ENCODE results near the gene DELE1. TPM values are rescaled to one million over a fixed set of nuclear protein-coding genes. Genes with fewer than 3 reads are reported as not detected.

The DELE1 gene
- total and polyA plus RNA-seq, 2 donors (not counting 1 experiment from before 2014, with no cell fraction given): 124 to 127 TPM

DNA sequence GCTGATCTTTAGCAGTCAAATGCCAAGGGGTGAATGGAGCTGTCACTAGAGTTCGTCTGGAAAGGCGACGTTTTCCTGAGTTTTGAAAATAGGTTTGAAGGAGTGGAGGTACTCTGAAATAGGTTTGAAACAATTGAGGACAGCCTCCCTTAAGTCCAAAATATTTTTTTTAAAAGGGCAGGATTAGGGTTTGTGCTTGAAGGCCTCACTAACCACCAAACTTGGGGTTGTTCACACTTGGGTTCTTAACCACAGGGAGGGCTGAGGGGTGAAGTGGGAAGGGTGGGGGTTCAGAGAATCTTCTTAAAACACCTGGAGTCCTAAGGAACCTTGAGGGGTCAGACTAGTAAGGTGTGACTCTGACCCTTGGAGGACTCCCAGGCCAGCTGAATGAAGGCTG, 37.8 kb downstream of the DELE1 start:
- Histone ChIP-seq H3K4me1 (ENCODE audit: control insufficient read depth in 2 of 2, insufficient read depth in 2 of 2, low read length in 2 of 2) (peaks cover 10 to 25% of the 10 kb centered on the region in 2 donors), H3K4me2 (replicated peaks; ENCODE audit: low read depth, low read length, poor library complexity, severe bottlenecking) (peak overlapping the region; percentile 65), H3K9me3 (ENCODE audit: control extremely low read depth in 1 of 3, control insufficient read depth in 2 of 3, insufficient read depth in 1 of 3, low read length in 2 of 3) (no peaks in the 10 kb centered on the region), H3K4me3 (ENCODE audit: control extremely low read depth in 1 of 5, extremely low read depth in 1 of 5, insufficient read depth in 1 of 5, low read depth in 2 of 5, low read length in 4 of 5) (peak overlapping the region in 1 of 5 experiments; percentile 2), H2AFZ (ENCODE audit: insufficient read depth, low read depth, low read length, poor library complexity, severe bottlenecking) (peak overlapping the region; percentile 23), H3K79me2 (ENCODE audit: control insufficient read depth, insufficient read depth, low read length) (no peaks in the 10 kb centered on the region), H3K27ac (ENCODE audit: low read length in 2 of 2) (no peak overlapping the region), H3K36me3 (replicated peaks in 1 of 2; ENCODE audit: control extremely low read depth in 1 of 2, control insufficient read depth in 1 of 2, extremely low read depth in 1 of 2, insufficient read depth in 2 of 2, low read length in 1 of 2) (no peaks in the 10 kb centered on the region), H3K9ac (ENCODE audit: low read length) (no peak overlapping the region), H4K20me1 (ENCODE audit: control insufficient read depth, insufficient read depth, low read length, poor library complexity, severe bottlenecking) (no peaks in the 10 kb centered on the region), H3K27me3 (replicated peaks in 1 of 4; ENCODE audit: control extremely low read depth in 1 of 4, control insufficient read depth in 3 of 4, insufficient read depth in 4 of 4, low read length in 3 of 4) (no peaks in the 10 kb centered on the region)
- Mint-ChIP-seq H3K9me3 (ENCODE audit: insufficient read depth) (no peaks in the 10 kb centered on the region), H3K4me1 (peaks cover 17% of the 10 kb centered on the region), H3K27ac (no peak overlapping the region), H3K4me3 (no peak overlapping the region), H3K27me3 (no peaks in the 10 kb centered on the region)
- ChIA-PET CTCF (interaction anchor here (0.6 to 9.9 kb wide), 47 partner anchors 8 to 1221 kb away, joined by 3 to 198 read pairs (median 5); partner anchors contain the start of genes ARAP3, DELE1, DIAPH1 and FCHSD1), POLR2A (interaction anchor here (1.2 to 1.8 kb wide), 3 partner anchors 8 to 269 kb away, joined by 5 to 11 read pairs (median 7); partner anchors contain the start of genes DELE1 and RNF14)
- TF ChIP-seq CTCF (IDR thresholded peaks at IDR 0.05) (no peak), EZH2 (IDR thresholded peaks at IDR 0.05; ENCODE audit: borderline replicate concordance, insufficient read depth, low read depth, low read length, poor library complexity, severe bottlenecking) (no peak)
- 100% methylated on average over 3 of the region's 3 CpGs for WGBS (ENCODE audit: insufficient coverage)
- DNase-seq: no peak
- no peak for ATAC-seq (ENCODE audit: low read depth)
- intact Hi-C loops (cut with micrococcal nuclease): loop anchor here (2.0 kb wide), 3 partner anchors 83 to 641 kb away; partner anchors contain the start of genes HDAC3, PCDH1, RELL2 and TAF7

DNA sequence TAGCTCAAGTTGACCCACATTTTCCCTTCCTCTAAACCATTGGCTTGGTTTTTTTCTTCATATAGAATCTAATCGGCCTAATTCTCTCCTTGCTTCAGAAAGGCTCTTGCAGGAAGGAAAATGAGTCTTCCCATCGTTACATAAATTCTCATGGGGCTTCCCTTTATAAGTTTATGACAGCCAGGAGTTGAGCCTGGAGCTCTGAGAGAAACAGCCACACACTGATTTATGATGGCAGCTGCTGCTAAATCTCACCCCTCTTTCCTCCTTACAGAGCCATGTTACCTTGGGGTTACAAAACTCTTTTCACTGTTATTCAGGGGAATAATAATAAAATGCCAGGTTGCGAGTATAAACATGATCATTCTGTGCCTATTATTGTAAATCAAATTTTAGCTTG, 40.0 kb downstream of the DELE1 start:
- Histone ChIP-seq H3K27me3 (replicated peaks in 1 of 4; ENCODE audit: control extremely low read depth in 1 of 4, control insufficient read depth in 3 of 4, insufficient read depth in 4 of 4, low read length in 3 of 4) (no peaks in the 10 kb centered on the region), H3K27ac (ENCODE audit: low read length in 2 of 2) (no peak overlapping the region), H3K79me2 (ENCODE audit: control insufficient read depth, insufficient read depth, low read length) (no peaks in the 10 kb centered on the region), H2AFZ (ENCODE audit: insufficient read depth, low read depth, low read length, poor library complexity, severe bottlenecking) (no peak overlapping the region), H3K9me3 (ENCODE audit: control extremely low read depth in 1 of 3, control insufficient read depth in 2 of 3, insufficient read depth in 1 of 3, low read length in 2 of 3) (no peaks in the 10 kb centered on the region), H4K20me1 (ENCODE audit: control insufficient read depth, insufficient read depth, low read length, poor library complexity, severe bottlenecking) (no peaks in the 10 kb centered on the region), H3K36me3 (replicated peaks in 1 of 2; ENCODE audit: control extremely low read depth in 1 of 2, control insufficient read depth in 1 of 2, extremely low read depth in 1 of 2, insufficient read depth in 2 of 2, low read length in 1 of 2) (no peaks in the 10 kb centered on the region), H3K9ac (ENCODE audit: low read length) (no peak overlapping the region), H3K4me3 (ENCODE audit: control extremely low read depth in 1 of 5, extremely low read depth in 1 of 5, insufficient read depth in 1 of 5, low read depth in 2 of 5, low read length in 4 of 5) (no peak overlapping the region), H3K4me1 (ENCODE audit: control insufficient read depth in 2 of 2, insufficient read depth in 2 of 2, low read length in 2 of 2) (peaks cover 16 to 35% of the 10 kb centered on the region in 2 donors), H3K4me2 (replicated peaks; ENCODE audit: low read depth, low read length, poor library complexity, severe bottlenecking) (no peak overlapping the region)
- ATAC-seq (ENCODE audit: low read depth) (no peak), DNase-seq (no peak)
- WGBS (ENCODE audit: insufficient coverage): 12% methylated on average over 2 of the region's 3 CpGs
- intact Hi-C loops (cut with micrococcal nuclease): no loop called here
- TF ChIP-seq CTCF (IDR thresholded peaks at IDR 0.05): no peak
- TF ChIP-seq EZH2 (IDR thresholded peaks at IDR 0.05; ENCODE audit: borderline replicate concordance, insufficient read depth, low read depth, low read length, poor library complexity, severe bottlenecking): no peak
- Mint-ChIP-seq H3K9me3 (ENCODE audit: insufficient read depth) (no peaks in the 10 kb centered on the region), H3K27me3 (no peaks in the 10 kb centered on the region), H3K4me3 (no peak overlapping the region), H3K4me1 (peaks cover 31% of the 10 kb centered on the region), H3K27ac (no peak overlapping the region)
- POLR2A ChIA-PET: no interaction called here
- CTCF ChIA-PET: interaction anchor here (1.2 to 9.9 kb wide), 4 partner anchors 13 to 299 kb away, joined by 4 to 198 read pairs (median 5); no protein-coding TSS in a partner anchor
